Left lung (tissue), 10 donors: Measurements from ENCODE around the gene GCAT. TPM values are rescaled to one million over a fixed set of nuclear protein-coding genes. Genes with fewer than 3 reads are reported as not detected.

ENCODE experiments used
- ATAC-seq: fragments of 200-7000 bp; cut with Tn5 transposase; one replicate; pipeline ENCODE4 v1.9.1; 2020; ENCODE audit warnings: moderate library complexity
- DNase-seq, 4 donors: peaks; one replicate each; pipeline ENCODE4 v3.0.0-alpha.2; 2013 to 2020
- H3K27ac ChIP-seq, 2 donors: fragments of 200-600 bp; sonication (generic) in 1 of 2; one replicate each; pipeline versions ENCODE4 v1.5.0 to v1.8.0; 2020 to 2021
- H3K27me3 ChIP-seq, 2 donors: fragments of 200-600 bp; sonication (generic) in 1 of 2; one replicate each; pipeline versions ENCODE4 v1.5.0 to v1.8.0; 2020 to 2021
- H3K36me3 ChIP-seq, 2 donors: fragments of 200-600 bp; sonication (generic) in 1 of 2; one replicate each; pipeline versions ENCODE4 v1.5.0 to v1.8.0; 2020 to 2021
- H3K4me1 ChIP-seq, 2 donors: fragments of 200-600 bp; one replicate each; pipeline ENCODE4 v1.8.0; 2021
- H3K4me3 ChIP-seq, 2 donors: fragments of 200-600 bp; sonication (generic) in 1 of 2; one replicate each; pipeline versions ENCODE4 v1.5.0 to v1.8.0; 2020 to 2021; ENCODE audit warnings: mild to moderate bottlenecking in 1 of 2
- H3K9me3 ChIP-seq, 2 donors: fragments of 200-600 bp; sonication (generic) in 1 of 2; one replicate each; pipeline versions ENCODE4 v1.5.0 to v1.8.0; 2020 to 2021
- CTCF ChIP-seq, 2 donors: fragments of 200-600 bp; sonication (generic) in 1 of 2; IDR thresholded peaks; one replicate each; pipeline versions ENCODE4 v1.5.0 to v1.8.0; 2021; ENCODE audit warnings: antibody characterized with exemption in 2 of 2
- intact Hi-C, 2 donors: fragments of 100-400 bp; cut with DNase I; formaldehyde crosslinking; loops; one replicate each; pipeline versions ENCODE4 v1.11.2 to v1.14.2; 2022
- polyA plus RNA-seq, 6 donors: library from polyadenylated mRNA; unstranded; fragments of 120-200 nt; gene quantifications; one replicate each; pipeline ENCODE4 v1.2.1, GENCODE V29; 2013; ENCODE audit not compliant: insufficient read length in 6 of 6
- total RNA-seq, 2 donors: library from RNA; stranded (reverse); fragmentation: NEBNext Ultra II Directional; extraction: Animal tissue kit (Norgen Biotek cat#: 25700); gene quantifications; one replicate each; pipeline ENCODE4 v1.2.1, GENCODE V29; 2021
- donor health status: DM: no; HTN: yes; CAD: no.
- donor health status: DM: no; HTN: no; CAD: no.

The GCAT gene
- total and polyA plus RNA-seq, 8 donors: 8.1 to 16.7 (median 9.0) TPM

GRCh38 chr22:37802310-37803194, 5.2 kb upstream of the GCAT start:
- intact Hi-C loops: no loop called here
- Histone ChIP-seq H3K4me1 (peaks cover 11 to 53% of the 10 kb centered on the region in 2 donors), H3K36me3 (no peaks in the 10 kb centered on the region), H3K27ac (peak overlapping the region; percentile 44 to 57), H3K9me3 (no peaks in the 10 kb centered on the region), H3K27me3 (peaks cover 0 to 58% of the 10 kb centered on the region in 2 donors), H3K4me3 (peak overlapping the region; percentile 62)
- no peak for TF ChIP-seq CTCF (IDR thresholded peaks at IDR 0.05)
- peak; percentile 64 to 91 (median 84) for DNase-seq
- peak; percentile 48 for ATAC-seq

GRCh38 chr22:37803195-37803638, 4.5 kb upstream of the GCAT start:
- H3K27ac ChIP-seq: no peak overlapping the region
- intact Hi-C loops: no loop called here
- H3K4me1 ChIP-seq: peaks cover 11 to 60% of the 10 kb centered on the region in 2 donors
- no peak for ATAC-seq
- no peak for DNase-seq
- H3K36me3 ChIP-seq: no peaks in the 10 kb centered on the region
- H3K4me3 ChIP-seq: peak overlapping the region in 1 of 2 donors; percentile 62
- H3K9me3 ChIP-seq: no peaks in the 10 kb centered on the region
- TF ChIP-seq CTCF (IDR thresholded peaks at IDR 0.05): no peak
- H3K27me3 ChIP-seq: peaks cover 0 to 64% of the 10 kb centered on the region in 2 donors

- Histone ChIP-seq H3K4me1 (peaks cover 15 to 65% of the 10 kb centered on the region in 2 donors), H3K4me3 (no peak overlapping the region), H3K36me3 (no peaks in the 10 kb centered on the region), H3K9me3 (no peaks in the 10 kb centered on the region), H3K27me3 (peaks cover 0 to 69% of the 10 kb centered on the region in 2 donors), H3K27ac (no peak overlapping the region)
- ATAC-seq (no peak), DNase-seq (no peak)
- TF ChIP-seq CTCF (IDR thresholded peaks at IDR 0.05): no peak
- intact Hi-C loops: no loop called here
Observed at GRCh38 chr22:37803639-37804351, 3.9 kb upstream of the GCAT start.

- peak in 1 of 4 donors; percentile 24 for DNase-seq
- no peaks in the 10 kb centered on the region for H3K9me3 ChIP-seq
- peaks cover 15 to 69% of the 10 kb centered on the region in 2 donors for H3K4me1 ChIP-seq
- H3K4me3 ChIP-seq: peak overlapping the region; percentile 56 to 59
- H3K36me3 ChIP-seq: no peaks in the 10 kb centered on the region
- peak overlapping the region; percentile 78 to 84 for H3K27ac ChIP-seq
- no peak for TF ChIP-seq CTCF (IDR thresholded peaks at IDR 0.05)
- no peak for ATAC-seq
- intact Hi-C loops: no loop called here
- H3K27me3 ChIP-seq: peaks cover 0 to 69% of the 10 kb centered on the region in 2 donors
Observed at GRCh38 chr22:37804352-37804880, 3.3 kb upstream of the GCAT start.
